Heart left ventricle (tissue), 16 donors: ENCODE measurements around the gene POMT1. TPM values are rescaled to one million over a fixed set of nuclear protein-coding genes. Genes with fewer than 3 reads are reported as not detected.

Experiments
- ATAC-seq, 4 donors: fragments of 200-7000 bp; cut with Tn5 transposase; one replicate each; pipeline ENCODE4 v1.9.1; 2020 to 2022; ENCODE audit warnings: moderate library complexity in 4 of 4, mild to moderate bottlenecking in 3 of 4, moderate number of reproducible peaks in 1 of 4
- DNase-seq, 5 donors: peaks; one replicate each; pipeline ENCODE4 v3.0.0-alpha.2; 2020
- H3K27ac ChIP-seq, 12 donors: fragments of 200-600 bp; sonication (generic) in 4 of 12; one replicate each; pipeline versions ENCODE4 v1.5.0 to v1.8.0; 2016 to 2022; ENCODE audit warnings: mild to moderate bottlenecking in 2 of 12
- H3K27me3 ChIP-seq, 9 donors: fragments of 200-600 bp; sonication (generic) in 2 of 9; one replicate each; pipeline versions ENCODE4 v1.5.1 to v1.8.0; 2016 to 2022; ENCODE audit warnings: mild to moderate bottlenecking in 3 of 9
- H3K36me3 ChIP-seq, 9 donors: fragments of 200-600 bp; sonication (generic) in 2 of 9; one replicate each; pipeline versions ENCODE4 v1.5.0 to v1.8.0; 2018 to 2022; ENCODE audit warnings: mild to moderate bottlenecking in 2 of 9
- H3K4me1 ChIP-seq, 12 donors: fragments of 200-600 bp; sonication (generic) in 4 of 12; one replicate each; pipeline versions ENCODE4 v1.5.0 to v1.8.0; 2016 to 2022; ENCODE audit warnings: mild to moderate bottlenecking in 3 of 12
- H3K4me3 ChIP-seq, 12 donors: fragments of 200-600 bp; sonication (generic) in 4 of 12; one replicate each; pipeline versions ENCODE4 v1.5.0 to v1.8.0; 2017 to 2022; ENCODE audit warnings: mild to moderate bottlenecking in 9 of 12, moderate library complexity in 4 of 12
- H3K9me3 ChIP-seq, 12 donors: fragments of 200-600 bp; sonication (generic) in 4 of 12; one replicate each; pipeline versions ENCODE4 v1.5.0 to v1.8.0; 2016 to 2022; ENCODE audit warnings: mild to moderate bottlenecking in 1 of 12
- POLR2A ChIP-seq, 2 donors: fragments of 450-650 bp; IDR thresholded peaks; one replicate each; pipeline ENCODE4 v1.6.1; 2017; ENCODE audit warnings: antibody characterized with exemption in 2 of 2, mild to moderate bottlenecking in 2 of 2, moderate library complexity in 2 of 2
- WGBS, 4 donors: extraction: QIAGEN DNeasy Blood & Tissue Kit in 2 of 4; methylation state at CpG; one replicate each; pipeline versions ENCODE4 v1.1.5 to v1.1.7; 2013 to 2018; 5-methylcytosine and 5-hydroxymethylcytosine counted together
- intact Hi-C, 10 donors: fragments of 100-400 bp; cut with DNase I; formaldehyde crosslinking; loops; one replicate each; pipeline versions ENCODE4 v1.11.1 to v1.14.2; 2022
- polyA plus RNA-seq, 2 donors: library from polyadenylated mRNA; stranded (reverse); fragments of 200-250 nt; gene quantifications; one replicate each; pipeline ENCODE4 v1.2.3, GENCODE V29; 2013
- total RNA-seq, 9 donors: library from RNA; depleted of rRNA in 2 of 9; stranded (reverse); fragments of >200 nt in 2 of 9; fragmentation: NEBNext Ultra II Directional in 3 of 9; extraction: Animal tissue kit (Norgen Biotek cat#: 25700) in 3 of 9; gene quantifications; one replicate each; pipeline versions ENCODE4 v1.1.0 to v1.2.4, GENCODE V29; 2016 to 2023
- TF ChIP-seq, protein P1 (sequence below), 12 donors: fragments of 200-600 bp; sonication (generic) in 4 of 12; IDR thresholded peaks; one replicate each; pipeline versions ENCODE4 v1.5.0 to v1.8.0; 2018 to 2022; ENCODE audit warnings: antibody characterized with exemption in 12 of 12, mild to moderate bottlenecking in 5 of 12
- donor health status: ischemic (EF 13 %, LVEDD 7.1; RV severe dilation, severe dysfunction).
- donor health status: healthy with polysubstance abuse.
- donor health status: DM: no; HTN: yes; CAD: no.
- donor health status: DM: no; HTN: no; CAD: no.
- donor health status: ischemic (EF 25% LVEDD 6.9; RV normal size, moderate dysfunction).
- donor health status: ischemic (EF 25% LVEDD 5.7; RV mildly dilated, moderate dysfunction).
- donor health status: healthy.
- donor health status: DM: yes; HTN: yes; CAD: no.
- donor health status: ischemic (EF 35%, LVEDD 5.7; RV mildly dilated, moderate dysfunction).
- donor health status: nonischemic (EF 11% LVEDD 7.7; RV severe dilation, severe dysfunction).
- donor health status: DM: yes; HTN: yes; CAD: no.
- donor health status: PGD.
- donor health status: ischemic (EF 29% LVEDD 5.4; RV normal size, mild dysfunction).
- donor health status: nonischemic (EF 23%, LVEDD 6.1; RV moderate dilation, normal function).

The POMT1 gene
- total and polyA plus RNA-seq, 11 donors = 15.3 to 28.8 (median 20.3) TPM

GRCh38 chr9:131528186-131528585 is 25.5 kb downstream of the POMT1 start:
- Histone ChIP-seq H3K9me3 (no peaks in the 10 kb centered on the region), H3K4me3 (no peak overlapping the region), H3K27me3 (no peaks in the 10 kb centered on the region), H3K27ac (no peak overlapping the region), H3K4me1 (peaks cover 3 to 19% (median 11%) of the 10 kb centered on the region in 12 donors), H3K36me3 (peaks cover 0 to 69% (median 62%) of the 10 kb centered on the region in 9 donors)
- TF ChIP-seq, protein P1, sequence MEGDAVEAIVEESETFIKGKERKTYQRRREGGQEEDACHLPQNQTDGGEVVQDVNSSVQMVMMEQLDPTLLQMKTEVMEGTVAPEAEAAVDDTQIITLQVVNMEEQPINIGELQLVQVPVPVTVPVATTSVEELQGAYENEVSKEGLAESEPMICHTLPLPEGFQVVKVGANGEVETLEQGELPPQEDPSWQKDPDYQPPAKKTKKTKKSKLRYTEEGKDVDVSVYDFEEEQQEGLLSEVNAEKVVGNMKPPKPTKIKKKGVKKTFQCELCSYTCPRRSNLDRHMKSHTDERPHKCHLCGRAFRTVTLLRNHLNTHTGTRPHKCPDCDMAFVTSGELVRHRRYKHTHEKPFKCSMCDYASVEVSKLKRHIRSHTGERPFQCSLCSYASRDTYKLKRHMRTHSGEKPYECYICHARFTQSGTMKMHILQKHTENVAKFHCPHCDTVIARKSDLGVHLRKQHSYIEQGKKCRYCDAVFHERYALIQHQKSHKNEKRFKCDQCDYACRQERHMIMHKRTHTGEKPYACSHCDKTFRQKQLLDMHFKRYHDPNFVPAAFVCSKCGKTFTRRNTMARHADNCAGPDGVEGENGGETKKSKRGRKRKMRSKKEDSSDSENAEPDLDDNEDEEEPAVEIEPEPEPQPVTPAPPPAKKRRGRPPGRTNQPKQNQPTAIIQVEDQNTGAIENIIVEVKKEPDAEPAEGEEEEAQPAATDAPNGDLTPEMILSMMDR (IDR thresholded peaks at IDR 0.05) = no peak
- TF ChIP-seq POLR2A (IDR thresholded peaks at IDR 0.05) = no peak
- 90 to 94% (median 92%) methylated on average over 7 of the region's 7 CpGs for WGBS, 4 donors
- no peak for ATAC-seq
- intact Hi-C loops = loop anchor here in 2 of 10 donors (10.0 kb wide), 1 partner anchor 217 kb away; the partner anchor contains the start of gene RAPGEF1 (in 2 of the 2)
- DNase-seq = no peak

- DNase-seq = no peak
- Histone ChIP-seq H3K27ac (no peak overlapping the region), H3K4me3 (peak overlapping the region in 1 of 12 donors; percentile 96), H3K4me1 (peaks cover 3 to 19% (median 11%) of the 10 kb centered on the region in 12 donors), H3K9me3 (no peaks in the 10 kb centered on the region), H3K27me3 (no peaks in the 10 kb centered on the region), H3K36me3 (peaks cover 0 to 61% (median 54%) of the 10 kb centered on the region in 9 donors)
- TF ChIP-seq, protein P1 (IDR thresholded peaks at IDR 0.05) = no peak
- TF ChIP-seq POLR2A (IDR thresholded peaks at IDR 0.05) = no peak
- 96 to 97% (median 96%) methylated on average over 34 to 35 of the region's 35 CpGs for WGBS, 4 donors
- no peak for ATAC-seq
- intact Hi-C loops = loop anchor here in 2 of 10 donors (10.0 kb wide), 1 partner anchor 216 kb away; the partner anchor contains the start of gene RAPGEF1 (in 2 of the 2)
Measured at GRCh38 chr9:131528886-131529505, 26.3 kb downstream of the POMT1 start.

DNA sequence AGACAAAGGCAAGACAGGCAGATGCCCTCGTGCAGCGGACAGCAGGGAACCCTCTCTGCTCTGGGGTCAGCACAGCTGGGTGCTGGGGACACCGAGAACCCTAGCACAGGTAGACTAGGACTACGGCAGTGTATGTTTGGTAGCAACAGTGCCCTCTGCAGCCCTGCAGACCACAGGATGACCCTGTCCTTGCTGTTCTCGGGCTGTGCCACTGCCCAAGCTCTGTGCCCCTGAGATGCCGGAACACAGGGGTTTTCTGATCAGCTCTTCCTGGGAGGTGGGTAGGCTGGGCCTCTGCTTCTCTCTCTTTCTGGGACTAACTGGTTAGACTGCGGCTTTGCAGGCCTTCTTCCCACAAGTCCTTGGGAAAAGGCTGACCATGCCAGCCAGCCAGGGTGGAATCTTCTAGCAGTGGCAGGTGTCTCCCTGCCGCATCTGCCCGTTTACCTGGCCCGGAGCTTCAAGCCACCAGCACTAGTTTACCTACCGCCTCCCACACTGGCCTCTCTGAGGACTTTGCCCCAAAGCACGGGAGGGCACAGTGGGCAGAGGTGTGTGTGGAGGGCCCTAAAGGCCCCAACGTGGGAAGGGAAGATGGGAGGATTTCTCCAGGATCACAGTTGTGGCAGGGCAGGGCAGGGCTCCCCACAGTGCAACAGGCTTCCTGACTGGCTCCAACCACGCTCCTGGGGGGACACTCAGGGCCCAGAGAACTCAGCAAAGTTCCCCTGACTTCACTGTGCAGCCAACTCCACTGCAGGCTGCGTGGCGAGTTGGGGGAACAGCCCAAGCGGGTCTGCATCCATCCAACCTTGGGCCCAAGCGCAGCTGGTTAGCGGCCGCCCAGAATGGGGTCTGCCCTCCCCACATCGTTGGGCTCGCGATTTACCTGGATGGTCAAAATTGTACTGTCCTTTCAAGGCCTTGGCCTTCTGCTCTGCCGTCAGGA is 27.2 kb downstream of the POMT1 start:
- H3K36me3 ChIP-seq = peaks cover 0 to 52% (median 45%) of the 10 kb centered on the region in 9 donors
- H3K4me1 ChIP-seq = peaks cover 3 to 20% (median 11%) of the 10 kb centered on the region in 12 donors
- H3K9me3 ChIP-seq = no peaks in the 10 kb centered on the region
- TF ChIP-seq POLR2A (IDR thresholded peaks at IDR 0.05) = no peak
- TF ChIP-seq, protein P1 (IDR thresholded peaks at IDR 0.05) = no peak
- H3K27ac ChIP-seq = peak overlapping the region in 9 of 12 donors; percentile 77 to 96 (median 87)
- H3K4me3 ChIP-seq = peak overlapping the region; percentile 71 to 100 (median 96)
- H3K27me3 ChIP-seq = no peaks in the 10 kb centered on the region
- 56 to 74% (median 66%) methylated on average over 8 to 24 of the region's 24 CpGs for WGBS, 4 donors
- DNase-seq (no peak), ATAC-seq (no peak)
- intact Hi-C loops = loop anchor here in 3 of 10 donors (10.0 kb wide), 1 partner anchor 215 kb away; the partner anchor contains the start of gene RAPGEF1 (in 3 of the 3)
